T-cell (primary cell): ENCODE data around the gene ATE1. TPM values are rescaled to one million over a fixed set of nuclear protein-coding genes. Genes with fewer than 3 reads are reported as not detected.

Source experiments
- ATAC-seq, 4 experiments: fragments of 200-7000 bp in 3 of 4; fragments of 150-1000 bp in 1 of 4; cut with Tn5 transposase; replicated peaks in 1 of 4; 1 replicate in 3 of 4; 2 replicates in 1 of 4; pipeline ENCODE4 v1.10.0; 2021; ENCODE audit warnings: moderate library complexity in 3 of 4, mild to moderate bottlenecking in 2 of 4, moderate number of reproducible peaks in 1 of 4
- CTCF ChIA-PET, 2 donors: fragments of 300-600 bp; sonication (Branson Sonifier 250); formaldehyde crosslinking; loops; one replicate each; lab custom pipeline; 2022; ENCODE audit warnings: antibody characterized with exemption in 2 of 2; lab: Charles Lee
- POLR2A ChIA-PET, 2 donors: fragments of 300-600 bp; sonication (Branson Sonifier 250); formaldehyde crosslinking; loops; one replicate each; lab custom pipeline; 2022; ENCODE audit warnings: antibody characterized with exemption in 2 of 2; lab: Charles Lee
- DNase-seq, 35 experiments: peaks; one replicate each; pipeline versions ENCODE4 v3.0.0 to v3.0.0-alpha.2; 2013 to 2023
- H3K27ac ChIP-seq: one replicate; pipeline ENCODE4 v1.5.1; 2013; ENCODE audit warnings: low read length
- H3K27me3 ChIP-seq, 2 experiments: replicated peaks in 1 of 2; 1 replicate in 1 of 2; 2 replicates in 1 of 2; pipeline versions ENCODE4 v1.6.1 to v1.7.0; 2013; ENCODE audit warnings: low read length in 1 of 2, mixed read lengths in 1 of 2; ENCODE audit not compliant: control insufficient read depth in 2 of 2, insufficient read depth in 2 of 2; ENCODE audit errors: extremely low read depth in 1 of 2
- H3K36me3 ChIP-seq, 2 donors: 1 replicate in 1 of 2; 2 replicates in 1 of 2; pipeline versions ENCODE4 v1.6.1 to v1.7.0; 2013; ENCODE audit warnings: low read length in 1 of 2; ENCODE audit not compliant: control insufficient read depth in 2 of 2, insufficient read depth in 1 of 2; ENCODE audit errors: extremely low read depth in 1 of 2
- H3K4me1 ChIP-seq, 2 experiments: 1 replicate in 1 of 2; 2 replicates in 1 of 2; pipeline versions ENCODE4 v1.6.1 to v1.7.0; 2013; ENCODE audit warnings: low read length in 2 of 2, mixed read lengths in 1 of 2; ENCODE audit not compliant: insufficient read depth in 2 of 2, control insufficient read depth in 1 of 2; ENCODE audit errors: extremely low read depth in 1 of 2
- H3K4me3 ChIP-seq, 2 donors: 1 replicate in 1 of 2; 2 replicates in 1 of 2; pipeline versions ENCODE4 v1.5.1 to v1.7.0; 2013; ENCODE audit warnings: mild to moderate bottlenecking in 2 of 2, low read length in 1 of 2, moderate library complexity in 1 of 2; ENCODE audit not compliant: control insufficient read depth in 1 of 2; ENCODE audit errors: extremely low read depth in 1 of 2
- H3K9me3 ChIP-seq: 2 replicates; pipeline ENCODE4 v1.7.0; 2013
- H3K27ac Mint-ChIP-seq, 2 donors: one replicate each; pipeline ENCODE4 v1.8.0; 2020 to 2021; ENCODE audit warnings: mild to moderate bottlenecking in 2 of 2, mixed read lengths in 2 of 2
- H3K27me3 Mint-ChIP-seq, 2 donors: one replicate each; pipeline ENCODE4 v1.8.0; 2021 to 2022; ENCODE audit warnings: mixed read lengths in 2 of 2
- H3K36me3 Mint-ChIP-seq: one replicate; pipeline ENCODE4 v1.8.0; 2021; ENCODE audit warnings: mixed read lengths
- H3K4me1 Mint-ChIP-seq, 3 donors: one replicate each; pipeline ENCODE4 v1.8.0; 2020 to 2022; ENCODE audit warnings: mixed read lengths in 3 of 3, mild to moderate bottlenecking in 1 of 3
- H3K4me3 Mint-ChIP-seq, 3 donors: one replicate each; pipeline ENCODE4 v1.8.0; 2020 to 2022; ENCODE audit warnings: mild to moderate bottlenecking in 3 of 3, mixed read lengths in 3 of 3, moderate library complexity in 3 of 3
- H3K9me3 Mint-ChIP-seq, 3 donors: one replicate each; pipeline ENCODE4 v1.8.0; 2020 to 2022; ENCODE audit warnings: mixed read lengths in 3 of 3
- WGBS: methylation state at CpG from one replicate; pipeline ENCODE4 v1.1.5; 2013; ENCODE audit warnings: missing lambda C conversion rate; ENCODE audit not compliant: insufficient coverage; 5-methylcytosine and 5-hydroxymethylcytosine counted together
- total RNA-seq, 35 experiments: library from RNA in 6 of 35; stranded (reverse) in 6 of 35; fragments of 120-200 nt in 1 of 35; gene quantifications; one replicate each; pipeline versions ENCODE4 v1.2.1 to v1.2.4 and lab custom pipeline; 2013 to 2026

ATE1 gene
- total RNA-seq, 5 donors from 2014 or later (not counting 1 experiment from before 2014, with no cell fraction given), result 18.6 to 28.9 (median 26.0) TPM

DNA sequence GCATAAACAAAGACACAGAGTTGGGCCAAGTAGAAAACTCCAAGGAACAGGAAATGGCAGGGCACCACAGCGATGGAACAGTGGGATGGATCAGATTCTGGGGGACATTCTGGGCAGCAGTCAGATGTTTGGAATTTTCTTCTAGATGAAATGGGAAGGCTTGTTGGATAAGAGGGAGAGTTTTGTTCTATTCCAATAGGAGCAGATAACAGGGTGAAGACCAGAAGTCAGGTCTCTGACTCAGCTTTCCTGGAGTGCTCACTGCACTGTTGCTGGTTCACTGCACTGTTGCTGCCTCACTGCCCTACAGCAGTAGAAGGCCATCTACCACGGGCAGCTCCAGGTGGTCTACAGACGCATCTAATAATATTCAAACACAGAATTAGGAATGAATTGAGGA lies 135.6 kb downstream of the ATE1 start:
- ChIA-PET CTCF (no interaction called here), POLR2A (no interaction called here)
- DNase-seq (no peak), ATAC-seq (no peak)
- H3K27me3 Mint-ChIP-seq, result no peaks in the 10 kb centered on the region
- peaks cover 48% of the 10 kb centered on the region for H3K36me3 Mint-ChIP-seq
- H3K4me3 Mint-ChIP-seq, result no peak overlapping the region
- no peaks in the 10 kb centered on the region for H3K9me3 Mint-ChIP-seq
- H3K27ac Mint-ChIP-seq, result no peak overlapping the region
- Histone ChIP-seq H3K9me3 (no peaks in the 10 kb centered on the region), H3K4me3 (no peak overlapping the region), H3K36me3 (peaks cover 0 to 14% of the 10 kb centered on the region in 2 donors), H3K27me3 (no peaks in the 10 kb centered on the region), H3K4me1 (no peaks in the 10 kb centered on the region), H3K27ac (no peak overlapping the region)
- 100% methylated on average over 1 of the region's 3 CpGs for WGBS
- peaks cover 0 to 3% (median 0%) of the 10 kb centered on the region in 3 donors for H3K4me1 Mint-ChIP-seq

DNA sequence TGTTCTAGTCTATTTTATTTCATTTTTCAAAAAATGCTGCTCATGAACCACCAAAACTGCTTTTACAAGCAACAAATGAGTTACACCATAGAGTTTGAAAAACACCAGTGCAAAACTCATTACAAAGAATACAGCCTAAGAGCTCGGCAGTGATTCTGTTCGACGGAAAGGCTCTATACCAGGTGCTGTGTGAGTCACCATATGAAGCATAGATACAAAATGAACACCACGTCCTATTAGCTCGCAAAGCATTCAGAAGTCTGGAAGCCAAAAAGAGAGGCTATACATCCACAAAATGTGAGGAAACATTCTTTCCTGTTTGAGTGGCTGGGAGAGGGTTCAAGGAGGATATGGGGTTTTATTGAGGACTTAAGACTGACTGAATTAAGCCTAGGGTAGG lies 136.1 kb downstream of the ATE1 start:
- H3K27me3 Mint-ChIP-seq, result no peaks in the 10 kb centered on the region
- DNase-seq (no peak), ATAC-seq (no peak)
- no peak overlapping the region for H3K27ac Mint-ChIP-seq
- 100% methylated on average over 4 of the region's 5 CpGs for WGBS
- H3K36me3 ChIP-seq, result peaks cover 0 to 14% of the 10 kb centered on the region in 2 donors
- ChIA-PET POLR2A (interaction anchor here in 1 of 2 donors (0.6 kb wide), 1 partner anchor 95 kb away, joined by 3 read pairs; no protein-coding TSS in a partner anchor), CTCF (no interaction called here)
- H3K9me3 ChIP-seq, result no peaks in the 10 kb centered on the region
- peaks cover 44% of the 10 kb centered on the region for H3K36me3 Mint-ChIP-seq
- H3K4me1 Mint-ChIP-seq, result no peaks in the 10 kb centered on the region
- H3K27ac ChIP-seq, result no peak overlapping the region
- no peaks in the 10 kb centered on the region for H3K9me3 Mint-ChIP-seq
- H3K4me1 ChIP-seq, result no peaks in the 10 kb centered on the region
- no peak overlapping the region for H3K4me3 ChIP-seq
- no peaks in the 10 kb centered on the region for H3K27me3 ChIP-seq
- H3K4me3 Mint-ChIP-seq, result no peak overlapping the region

DNA sequence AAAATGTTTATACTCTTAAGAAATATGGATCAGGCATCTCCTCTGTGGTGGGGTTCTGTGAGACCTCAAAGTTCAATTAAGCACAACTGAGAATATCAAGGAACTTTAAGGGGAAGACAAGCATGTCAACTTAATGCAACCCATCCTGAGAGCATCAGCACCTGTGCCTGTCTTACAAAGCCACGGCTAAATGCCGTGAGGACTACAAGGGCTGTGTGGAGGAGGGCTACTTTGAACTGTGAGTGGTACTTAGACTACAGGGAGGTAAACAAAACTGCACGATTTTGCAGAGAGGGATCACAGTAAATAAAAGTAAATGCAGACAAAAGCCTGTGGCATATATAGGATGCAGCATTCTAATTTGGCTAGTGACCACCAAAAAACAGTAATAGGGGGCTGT lies 139.1 kb downstream of the ATE1 start:
- no peaks in the 10 kb centered on the region for H3K4me1 ChIP-seq
- Mint-ChIP-seq H3K4me3 (no peak overlapping the region), H3K27me3 (no peaks in the 10 kb centered on the region), H3K27ac (no peak overlapping the region), H3K36me3 (peaks cover 35% of the 10 kb centered on the region), H3K9me3 (no peaks in the 10 kb centered on the region), H3K4me1 (no peaks in the 10 kb centered on the region)
- no peaks in the 10 kb centered on the region for H3K9me3 ChIP-seq
- DNase-seq (no peak), ATAC-seq (no peak)
- H3K36me3 ChIP-seq, result peaks cover 0 to 14% of the 10 kb centered on the region in 2 donors
- ChIA-PET POLR2A (no interaction called here), CTCF (no interaction called here)
- WGBS, result 90% methylated on average over 3 of the region's 3 CpGs
- no peak overlapping the region for H3K4me3 ChIP-seq
- H3K27me3 ChIP-seq, result no peaks in the 10 kb centered on the region
- no peak overlapping the region for H3K27ac ChIP-seq

DNA sequence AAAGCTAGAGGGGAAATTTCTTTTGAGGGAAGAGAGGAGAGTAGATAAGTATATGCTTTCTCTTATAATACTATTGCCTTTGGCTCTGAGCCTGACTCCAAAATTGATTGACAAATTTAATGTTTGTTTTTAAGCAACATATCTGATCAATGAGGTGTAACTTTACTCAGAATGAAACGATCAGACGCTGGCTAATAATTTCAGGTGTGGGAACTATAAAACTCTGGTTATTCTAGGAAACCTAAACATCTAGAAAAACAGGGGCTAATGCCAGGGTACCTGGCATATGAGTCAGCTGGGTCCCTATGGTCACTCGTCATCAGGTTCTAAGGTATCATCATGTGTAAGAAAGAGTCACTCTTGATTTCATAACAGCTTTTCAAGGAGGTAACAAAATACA lies 139.7 kb downstream of the ATE1 start:
- Mint-ChIP-seq H3K9me3 (no peaks in the 10 kb centered on the region), H3K27ac (no peak overlapping the region), H3K36me3 (peaks cover 38% of the 10 kb centered on the region), H3K4me1 (no peaks in the 10 kb centered on the region), H3K4me3 (no peak overlapping the region), H3K27me3 (no peaks in the 10 kb centered on the region)
- H3K36me3 ChIP-seq, result peaks cover 0 to 14% of the 10 kb centered on the region in 2 donors
- ATAC-seq (no peak), DNase-seq (no peak)
- H3K4me1 ChIP-seq, result no peaks in the 10 kb centered on the region
- H3K9me3 ChIP-seq, result no peaks in the 10 kb centered on the region
- POLR2A ChIA-PET, result no interaction called here
- CTCF ChIA-PET, result no interaction called here
- H3K27me3 ChIP-seq, result no peaks in the 10 kb centered on the region
- 80% methylated on average over 1 of the region's 3 CpGs for WGBS
- no peak overlapping the region for H3K4me3 ChIP-seq
- no peak overlapping the region for H3K27ac ChIP-seq

DNA sequence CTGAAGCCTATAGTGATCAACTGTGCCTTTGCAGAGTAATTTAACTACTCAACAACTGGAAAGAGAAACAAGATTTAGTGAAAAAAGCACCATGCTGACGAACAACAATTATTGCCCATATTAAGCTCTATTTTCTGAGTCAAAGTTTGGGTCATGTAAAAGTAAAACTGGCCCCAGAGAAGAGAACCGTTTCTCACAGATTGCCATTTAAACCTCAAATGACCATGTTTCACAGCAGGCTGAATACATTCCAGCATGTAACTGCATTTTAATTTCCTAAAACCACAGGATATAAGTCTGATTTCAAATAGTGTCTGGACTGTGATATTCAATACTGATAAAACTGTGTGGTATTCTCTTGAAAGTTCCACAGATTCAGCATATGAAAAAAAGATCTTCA lies 140.7 kb downstream of the ATE1 start:
- Mint-ChIP-seq H3K27ac (no peak overlapping the region), H3K36me3 (peaks cover 45% of the 10 kb centered on the region), H3K27me3 (no peaks in the 10 kb centered on the region), H3K4me1 (no peaks in the 10 kb centered on the region), H3K4me3 (no peak overlapping the region), H3K9me3 (no peaks in the 10 kb centered on the region)
- Histone ChIP-seq H3K4me1 (no peaks in the 10 kb centered on the region), H3K4me3 (no peak overlapping the region), H3K9me3 (no peaks in the 10 kb centered on the region), H3K36me3 (peaks cover 0 to 17% of the 10 kb centered on the region in 2 donors), H3K27ac (no peak overlapping the region), H3K27me3 (no peaks in the 10 kb centered on the region)
- ATAC-seq (no peak), DNase-seq (no peak)
- WGBS, result no CpG with 5 or more reads among the region's 2 CpGs
- ChIA-PET POLR2A (no interaction called here), CTCF (no interaction called here)

DNA sequence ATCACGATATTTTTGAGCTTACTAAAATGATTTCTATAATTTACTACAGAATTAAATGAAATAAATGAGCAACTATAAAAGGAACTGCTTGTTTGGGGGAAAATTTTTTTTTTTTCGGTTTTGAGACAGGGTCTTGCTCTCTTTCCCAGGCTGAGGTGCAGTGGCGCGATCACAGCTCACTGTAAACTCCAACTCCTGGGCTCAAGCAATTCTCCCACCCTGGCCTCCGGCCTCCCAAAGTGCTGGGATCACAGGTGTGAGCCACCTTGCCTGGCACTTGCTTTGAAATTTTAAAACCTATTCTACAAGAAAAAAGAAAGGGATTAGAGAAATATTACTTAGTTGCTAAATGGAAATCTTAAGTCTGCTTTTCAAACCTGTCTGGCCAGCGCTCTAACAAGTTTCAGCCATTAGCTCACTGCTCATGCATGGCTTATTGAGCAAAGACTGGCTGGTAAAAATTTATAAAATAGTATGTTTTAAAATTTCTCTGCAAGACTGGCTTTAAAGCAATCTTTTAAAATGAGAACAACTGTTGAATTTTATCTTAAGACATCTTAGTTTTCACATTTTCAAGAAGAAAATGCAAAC lies 144.0 kb downstream of the ATE1 start:
- no peaks in the 10 kb centered on the region for H3K27me3 Mint-ChIP-seq
- Histone ChIP-seq H3K4me1 (no peaks in the 10 kb centered on the region), H3K9me3 (no peaks in the 10 kb centered on the region), H3K36me3 (peaks cover 0 to 5% of the 10 kb centered on the region in 2 donors), H3K4me3 (no peak overlapping the region), H3K27me3 (no peaks in the 10 kb centered on the region), H3K27ac (no peak overlapping the region)
- 67% methylated on average over 3 of the region's 6 CpGs for WGBS
- DNase-seq (no peak), ATAC-seq (no peak)
- H3K27ac Mint-ChIP-seq, result no peak overlapping the region
- ChIA-PET POLR2A (no interaction called here), CTCF (interaction anchor here in 1 of 2 donors (0.8 kb wide), 1 partner anchor 26 kb away, joined by 3 read pairs; no protein-coding TSS in a partner anchor)
- no peaks in the 10 kb centered on the region for H3K4me1 Mint-ChIP-seq
- H3K36me3 Mint-ChIP-seq, result peaks cover 31% of the 10 kb centered on the region
- H3K4me3 Mint-ChIP-seq, result no peak overlapping the region
- no peaks in the 10 kb centered on the region for H3K9me3 Mint-ChIP-seq
